Thyroid gland (tissue), 4 donors: Measurements from ENCODE around the gene CD72.

Experiments used
- CTCF ChIP-seq, 6 experiments: fragments of 200-600 bp in 3 of 6; fragments of 450-650 bp in 3 of 6; sonication (generic) in 3 of 6; IDR thresholded peaks; one replicate each; pipeline ENCODE4 v1.5.1; 2016 to 2019; ENCODE audit warnings: antibody characterized with exemption in 6 of 6, mild to moderate bottlenecking in 2 of 6, inconsistent platforms in 1 of 6, moderate library complexity in 1 of 6
- POLR2A ChIP-seq, 2 donors: fragments of 450-650 bp; IDR thresholded peaks; one replicate each; pipeline ENCODE4 v1.6.1; 2017; ENCODE audit warnings: antibody characterized with exemption in 2 of 2, mild to moderate bottlenecking in 2 of 2, moderate library complexity in 1 of 2

DNA sequence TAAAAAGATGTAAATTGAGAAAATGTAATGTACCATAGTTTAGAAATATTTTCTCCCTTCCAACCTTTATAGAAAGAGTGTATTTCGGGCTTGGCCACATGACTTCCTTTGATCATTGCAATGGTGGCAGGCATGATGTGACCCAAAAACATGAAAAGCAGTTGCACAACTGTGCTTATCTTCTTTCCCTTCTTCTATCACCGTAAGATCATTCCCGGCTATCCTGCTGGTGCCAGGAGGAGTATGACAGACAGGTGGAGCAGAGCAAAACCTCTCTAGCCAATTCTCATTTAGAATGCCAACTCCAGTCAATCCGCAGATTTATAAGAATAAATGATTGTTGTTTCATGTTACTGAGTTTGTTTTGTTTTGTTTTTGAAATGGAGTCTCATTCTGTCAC lies 23.7 kb downstream of the CD72 start:
- TF ChIP-seq CTCF (IDR thresholded peaks at IDR 0.05) (no peak), POLR2A (IDR thresholded peaks at IDR 0.05) (no peak)
